Right renal cortex interstitium (tissue), 3 donors: ENCODE measurements around the gene KAZN. TPM values are rescaled to one million over a fixed set of nuclear protein-coding genes. Genes with fewer than 3 reads are reported as not detected.

Experiments
- DNase-seq, 3 donors: peaks; one replicate each; pipeline ENCODE4 v3.0.0-alpha.2; 2013; ENCODE audit warnings: low read depth in 3 of 3, low spot score in 2 of 3
- polyA plus RNA-seq, 3 donors: library from polyadenylated mRNA; unstranded; fragments of 120-200 nt; gene quantifications; one replicate each; pipeline ENCODE4 v1.2.1, GENCODE V29; 2013; ENCODE audit not compliant: insufficient read length in 3 of 3

Gene KAZN
- polyA plus RNA-seq, 3 donors, result 31.1 to 37.0 (median 31.5) TPM

DNA sequence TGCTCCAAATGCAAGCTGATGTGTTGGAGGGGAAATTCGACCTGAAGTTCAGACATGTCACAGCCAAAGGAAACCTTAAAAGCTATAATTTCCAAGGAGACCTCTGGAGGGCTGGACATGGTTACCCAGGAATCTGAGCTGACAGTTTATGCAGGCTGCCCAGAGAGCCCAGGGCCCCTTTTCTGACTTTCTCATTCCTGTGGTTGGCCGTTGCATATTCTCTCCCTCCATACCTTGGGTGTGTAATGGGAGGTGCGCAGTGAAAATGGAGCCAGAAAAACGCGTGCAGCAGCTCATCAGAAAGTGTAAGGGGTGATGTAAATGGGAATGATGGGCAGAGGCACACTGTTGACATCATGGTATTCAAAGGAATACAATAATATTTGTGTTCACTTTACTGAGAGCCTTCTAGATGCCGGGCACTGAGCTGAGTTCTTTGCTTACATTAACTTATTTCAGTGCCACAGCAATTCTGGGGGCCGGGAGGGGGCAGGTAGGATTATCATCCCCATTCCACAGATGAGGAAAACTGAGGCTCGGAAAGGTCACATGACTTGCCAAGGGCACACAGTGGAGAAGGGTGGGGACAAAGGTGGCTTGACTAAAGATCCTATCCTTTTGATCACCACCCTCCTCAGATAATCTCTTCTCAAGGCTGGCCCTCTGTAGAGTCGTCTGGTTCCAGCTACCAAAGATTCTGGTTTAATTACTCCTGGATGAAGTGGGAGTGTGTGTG is 38.6 kb downstream of the KAZN start:
- no peak for DNase-seq

DNA sequence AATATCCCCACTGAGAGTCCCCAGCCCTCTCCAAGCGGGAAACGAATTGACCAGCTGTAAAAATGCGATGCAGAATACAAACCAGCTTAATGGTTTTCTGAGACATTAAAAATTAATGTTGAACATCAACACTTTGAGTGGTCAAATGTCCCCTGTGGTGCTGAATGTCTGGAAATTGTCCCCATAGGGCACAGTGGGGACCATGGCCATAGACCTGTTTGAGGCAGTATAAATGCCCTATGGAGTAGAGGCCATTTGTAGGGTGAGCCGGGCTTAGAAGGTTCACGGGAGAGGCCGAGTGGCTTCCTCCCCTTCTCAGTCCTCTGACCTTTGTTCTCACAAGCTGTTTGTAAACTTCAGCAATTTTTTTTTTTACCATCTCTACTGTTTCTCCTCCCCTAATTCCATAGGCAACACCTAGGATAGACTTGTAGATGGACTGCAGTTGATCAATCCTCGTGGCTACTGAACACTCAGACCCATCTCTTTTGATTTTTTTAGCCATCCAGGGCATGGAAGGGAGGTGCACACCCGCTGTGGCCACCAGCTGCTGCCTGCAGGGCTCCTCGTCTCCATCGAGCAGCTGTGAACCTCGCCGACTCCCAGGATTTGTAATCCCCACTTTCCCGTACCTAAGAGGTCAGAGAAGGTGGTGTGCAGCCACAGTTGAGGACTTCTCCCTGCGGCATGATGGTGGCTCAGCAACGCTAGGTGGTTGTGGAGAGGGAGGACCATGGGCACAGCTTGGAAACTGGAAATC is 41.0 kb downstream of the KAZN start:
- no peak for DNase-seq

DNA sequence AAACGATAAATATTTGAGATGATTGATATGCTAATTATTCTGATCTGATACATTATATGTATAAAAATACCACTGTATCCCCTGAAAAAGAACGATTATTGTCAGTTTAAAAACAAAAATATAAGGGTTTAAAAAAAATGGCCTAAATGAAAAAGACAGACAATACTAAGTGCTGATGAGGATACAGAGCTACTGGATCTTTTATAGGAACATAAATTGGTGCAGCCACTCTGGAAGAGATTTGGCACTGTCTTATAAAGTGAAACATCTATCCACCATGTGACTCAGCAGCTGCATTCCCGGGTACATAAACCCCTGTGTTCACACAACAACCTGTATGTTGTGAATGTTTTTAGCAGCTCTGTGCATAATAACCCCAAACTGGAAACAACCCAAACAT is 44.2 kb downstream of the KAZN start:
- DNase-seq, result no peak

DNA sequence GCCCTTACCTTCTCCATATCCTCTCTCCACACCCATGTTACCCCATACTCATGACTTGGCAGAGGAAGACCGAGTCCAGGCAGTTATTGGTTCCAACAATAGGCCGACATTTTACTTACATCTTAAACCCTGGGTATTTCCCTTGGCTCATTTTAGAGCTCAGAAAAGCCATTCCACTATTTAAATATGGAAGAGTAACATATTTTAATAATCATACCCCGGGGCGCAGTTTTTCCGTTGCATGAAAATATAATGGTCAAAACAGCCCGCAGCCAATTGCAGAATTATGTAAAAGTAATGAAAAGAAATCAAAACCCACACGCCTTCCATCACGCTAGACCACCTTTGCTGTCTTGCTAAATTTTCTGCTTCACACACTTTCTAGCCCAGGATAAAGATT is 48.5 kb downstream of the KAZN start:
- no peak for DNase-seq

DNA sequence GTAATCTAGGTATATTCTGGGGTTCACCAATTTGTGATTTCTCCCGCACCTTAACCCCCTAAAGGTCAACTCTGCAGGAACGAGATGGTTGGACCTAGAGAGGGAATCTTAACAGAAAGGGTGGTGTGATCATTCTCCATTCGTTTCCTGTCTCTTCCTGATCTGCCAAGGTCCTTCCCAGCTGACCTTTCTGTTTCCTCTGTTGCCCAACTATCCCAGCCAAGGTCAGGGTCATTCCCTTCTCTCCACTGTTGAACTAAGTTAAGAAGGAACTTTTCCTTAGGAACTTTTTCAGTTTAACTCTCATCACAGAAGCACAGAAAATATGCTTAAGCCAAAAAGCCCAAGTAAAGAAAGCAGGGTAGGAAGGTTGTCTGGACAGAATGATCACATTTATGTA is 49.3 kb downstream of the KAZN start:
- no peak for DNase-seq

DNA sequence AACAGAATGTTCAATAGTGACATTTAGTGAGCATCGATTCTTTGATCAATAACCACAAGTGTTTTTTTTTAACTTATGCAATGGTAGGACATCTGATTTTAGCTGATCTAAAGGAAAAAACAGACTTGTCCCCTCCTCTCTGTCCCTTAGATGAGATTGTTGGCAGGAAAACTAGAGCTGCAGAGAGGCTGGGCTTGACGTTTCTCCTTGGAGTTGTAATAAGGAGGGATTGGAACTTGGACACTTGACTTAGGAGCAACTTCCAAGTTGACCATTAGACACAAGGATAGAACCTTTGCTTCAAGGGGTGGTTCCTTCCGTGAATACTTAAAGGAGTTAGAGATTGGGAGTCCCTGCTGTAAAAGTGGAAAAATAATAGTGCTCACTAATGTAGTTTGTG is 49.9 kb downstream of the KAZN start:
- DNase-seq, result no peak

DNA sequence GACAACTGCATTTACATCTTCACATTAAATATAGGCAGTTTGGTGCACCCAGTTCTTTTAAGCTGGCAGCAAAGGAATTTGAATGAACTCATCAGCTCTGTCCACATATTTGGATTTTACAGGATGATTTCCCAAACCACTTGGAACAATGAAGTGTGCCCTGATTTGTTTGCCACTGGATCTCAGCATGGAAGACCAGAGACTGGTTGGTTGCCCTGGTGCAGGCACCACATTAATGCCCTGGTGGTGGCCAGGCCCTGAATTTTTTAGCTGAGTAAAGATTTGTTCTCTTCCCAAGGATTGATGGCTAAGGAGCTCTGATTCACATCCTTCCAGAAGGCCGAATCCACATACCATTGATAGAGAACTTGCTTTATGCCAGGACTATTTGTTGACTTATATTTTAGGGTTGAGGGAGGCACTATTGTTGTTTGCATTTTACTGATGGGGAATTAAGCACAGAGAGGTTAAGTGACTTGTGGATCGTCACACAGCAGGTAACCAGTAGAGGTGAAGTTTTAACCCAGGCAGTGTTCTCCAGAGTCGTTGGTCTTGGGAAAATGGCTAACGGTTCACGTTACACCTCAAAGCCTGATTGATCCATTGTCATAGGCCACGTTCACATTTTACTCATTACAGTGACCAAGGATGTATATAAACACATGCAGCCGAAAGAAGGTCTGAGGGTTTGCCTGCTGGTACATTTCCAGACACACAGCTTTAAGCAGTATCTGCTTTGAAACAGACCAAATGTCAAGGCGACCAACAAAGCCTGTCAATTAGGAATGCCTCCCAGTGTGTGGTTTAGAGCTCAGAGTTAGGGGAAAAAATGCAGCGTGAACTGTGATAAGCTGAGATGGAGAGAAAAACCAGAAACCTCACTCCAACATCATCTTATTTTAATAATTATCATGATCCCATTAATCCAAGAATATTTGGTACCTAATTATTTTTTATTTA is 50.7 kb downstream of the KAZN start:
- DNase-seq, result no peak

DNA sequence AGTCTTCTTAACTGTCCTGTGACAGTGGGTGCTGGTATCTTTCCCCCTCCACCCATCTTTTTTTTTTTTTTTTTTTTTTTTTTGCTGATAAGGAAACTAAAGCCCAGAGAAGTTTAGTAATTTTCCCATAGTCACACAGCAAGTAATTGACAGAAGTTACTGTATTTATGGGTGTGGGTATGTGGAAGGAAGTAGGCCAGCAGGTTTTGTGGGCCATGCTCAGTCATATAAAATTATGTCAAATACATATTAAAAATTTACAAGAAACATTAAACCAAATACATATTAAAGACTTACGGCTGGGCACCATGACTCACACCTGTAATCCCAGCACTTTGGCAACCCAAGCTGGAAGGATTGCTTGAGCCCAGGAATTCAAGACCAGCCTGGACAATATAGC is 51.5 kb downstream of the KAZN start:
- no peak for DNase-seq

DNA sequence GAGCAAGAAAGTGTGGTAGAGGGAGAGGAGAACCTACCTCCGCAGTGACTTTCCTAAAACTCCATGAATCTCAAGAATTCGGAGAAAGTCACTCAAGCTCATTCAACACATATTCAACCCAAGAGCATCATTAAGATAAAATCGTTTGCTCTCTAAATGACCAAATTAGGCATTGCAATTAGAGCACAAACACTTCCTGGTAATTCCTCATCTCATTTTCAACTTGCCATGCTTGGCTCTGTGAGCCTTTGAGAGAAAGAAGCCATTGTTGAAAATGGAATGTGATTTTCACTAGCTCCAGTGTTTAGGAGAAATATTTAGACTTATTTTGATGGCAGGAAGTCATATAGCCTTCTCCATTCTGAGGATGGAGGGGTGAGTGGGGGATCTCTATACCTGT is 52.5 kb downstream of the KAZN start:
- DNase-seq, result no peak

DNA sequence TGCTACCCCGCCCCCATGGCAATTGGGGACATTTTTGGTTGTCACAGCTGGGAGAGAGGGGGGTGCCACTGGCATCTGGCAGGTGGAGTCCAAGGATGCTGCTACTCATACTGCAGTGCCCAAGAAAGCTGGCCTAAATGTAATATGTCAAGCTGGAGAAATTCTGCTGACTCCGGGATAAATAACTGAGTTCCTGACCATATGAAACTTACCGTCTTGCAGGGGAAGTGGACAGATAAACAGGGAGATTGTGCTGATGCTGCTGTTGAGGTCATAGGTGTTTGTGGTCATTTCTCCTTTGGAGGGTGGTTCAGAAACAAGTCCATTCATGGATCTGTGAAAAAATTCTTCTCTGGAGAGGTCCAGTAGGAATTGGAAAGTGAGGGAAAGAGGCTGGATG is 54.4 kb downstream of the KAZN start:
- DNase-seq, result no peak

DNA sequence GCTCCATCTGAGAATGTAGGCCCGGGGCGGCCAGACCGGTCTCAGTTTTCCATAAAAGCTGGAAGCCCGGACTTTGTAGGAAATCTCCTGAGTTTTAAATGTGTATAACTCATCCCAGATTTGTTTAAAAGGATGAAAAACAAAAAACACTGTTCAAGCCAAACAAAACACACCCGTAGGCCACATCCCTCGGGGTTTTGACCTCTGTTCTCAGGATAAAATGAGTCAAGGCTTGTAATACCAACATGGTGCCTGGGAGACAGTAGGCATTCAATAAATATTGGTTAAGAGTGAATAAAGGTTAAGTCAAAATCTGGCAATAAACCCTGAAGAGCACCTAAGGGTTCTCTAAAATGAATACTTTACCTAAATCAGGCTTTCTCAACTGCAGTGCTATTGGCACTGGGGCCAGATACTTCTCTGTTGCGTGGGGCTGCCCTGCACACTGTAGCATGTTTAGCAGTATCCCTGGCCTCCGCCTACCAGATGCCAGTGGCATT is 55.0 kb downstream of the KAZN start:
- DNase-seq, result no peak

DNA sequence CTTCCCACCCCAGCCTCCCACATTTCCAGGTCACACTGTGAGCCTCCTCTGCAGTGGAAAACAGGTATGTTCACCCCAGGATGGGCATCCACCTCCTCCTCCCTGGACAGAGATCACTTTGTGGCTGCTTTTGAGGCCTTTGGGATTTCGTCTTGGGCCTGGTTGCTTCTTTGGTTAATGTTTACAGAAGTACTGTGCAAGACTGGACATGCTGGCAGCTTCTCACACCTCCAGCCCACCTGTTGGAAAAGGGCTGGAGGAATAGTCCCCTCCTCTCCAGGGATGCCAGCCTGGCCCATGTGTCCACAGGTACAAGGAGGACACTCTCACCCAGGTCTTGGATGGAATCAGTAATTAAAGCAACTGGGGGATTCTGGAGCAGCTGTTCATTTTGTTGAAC is 56.1 kb downstream of the KAZN start:
- DNase-seq, result no peak

DNA sequence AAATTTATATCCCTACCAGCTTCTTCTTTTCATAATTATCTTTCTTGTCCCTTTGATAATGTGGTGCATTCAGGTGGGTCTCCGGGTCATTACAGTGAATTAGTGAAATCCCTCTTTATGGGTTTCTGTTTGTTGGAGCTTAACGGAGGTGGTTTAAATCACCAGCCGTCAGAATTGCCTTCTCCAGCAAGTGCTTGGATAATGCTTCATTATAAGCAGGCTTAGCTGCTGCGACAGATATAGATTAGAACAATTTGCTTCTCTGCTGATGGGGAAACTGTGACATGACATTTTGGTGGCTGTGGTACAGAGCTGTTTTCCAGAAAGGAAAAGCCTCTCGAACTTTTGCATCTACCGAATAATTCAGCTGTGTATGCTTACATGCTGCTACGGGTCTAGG is 56.9 kb downstream of the KAZN start:
- no peak for DNase-seq

DNA sequence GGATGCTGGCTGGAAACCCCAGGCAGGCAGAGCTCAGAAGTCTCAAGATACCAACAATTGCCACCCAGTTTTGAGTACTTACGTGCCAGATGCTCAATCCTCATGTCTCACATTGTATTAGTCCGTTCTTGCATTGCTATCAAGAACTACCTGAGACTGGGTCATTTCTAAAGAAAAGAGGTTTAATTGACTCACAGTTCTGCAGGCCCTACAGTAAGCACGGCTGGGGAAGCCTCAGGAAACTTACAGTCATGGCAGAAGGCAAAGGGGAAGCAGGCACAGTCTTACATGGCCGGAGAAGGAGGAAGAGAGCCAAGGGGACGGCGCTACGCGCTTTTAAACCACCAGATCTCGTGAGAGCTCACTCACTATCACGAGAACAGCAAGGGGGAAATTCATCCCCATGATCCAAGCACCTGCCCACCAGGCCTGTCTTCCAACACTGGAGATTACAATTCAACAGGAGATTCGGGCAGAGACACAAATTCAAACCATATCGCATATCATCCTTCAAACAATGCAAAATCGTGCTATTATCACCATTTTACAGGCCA is 58.0 kb downstream of the KAZN start:
- DNase-seq, result no peak

DNA sequence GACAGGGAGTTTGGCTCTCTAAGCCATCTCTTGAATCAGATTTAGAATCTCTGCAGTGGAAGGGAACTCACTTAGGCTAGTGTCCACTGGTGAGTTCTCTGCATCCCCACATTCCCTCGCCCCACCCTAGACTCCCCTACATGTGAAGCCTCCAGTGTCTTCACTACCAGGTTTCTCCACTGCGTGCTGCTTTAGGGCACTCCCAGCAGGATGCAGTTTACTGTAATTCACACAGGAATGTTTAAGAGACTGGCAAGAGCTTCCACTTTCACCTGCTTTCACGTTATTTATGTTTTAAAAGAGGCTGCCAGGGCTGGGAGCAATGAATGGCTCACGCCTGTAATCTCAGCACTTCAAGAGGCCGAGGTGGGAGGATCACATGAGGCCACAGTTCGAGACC is 60.2 kb downstream of the KAZN start:
- DNase-seq, result no peak

DNA sequence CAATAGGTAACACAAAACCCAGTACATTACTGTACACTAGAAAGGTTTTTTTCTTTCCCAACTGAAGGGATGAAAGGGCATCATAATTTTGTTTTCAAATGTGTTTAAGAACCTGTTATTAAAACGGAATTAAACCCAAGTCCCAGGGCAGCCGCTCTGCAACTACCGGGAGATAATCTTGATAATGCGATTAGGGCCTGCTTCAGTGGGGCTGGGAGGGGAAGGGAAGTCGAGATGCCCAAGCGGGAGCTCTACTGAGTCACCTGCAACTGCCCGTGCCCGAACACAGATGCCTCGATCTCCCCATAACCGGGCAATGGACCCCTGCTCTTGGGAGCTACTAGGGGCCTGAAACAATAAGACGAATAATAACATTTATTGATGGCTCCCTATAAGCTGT is 61.4 kb downstream of the KAZN start:
- DNase-seq, result no peak

DNA sequence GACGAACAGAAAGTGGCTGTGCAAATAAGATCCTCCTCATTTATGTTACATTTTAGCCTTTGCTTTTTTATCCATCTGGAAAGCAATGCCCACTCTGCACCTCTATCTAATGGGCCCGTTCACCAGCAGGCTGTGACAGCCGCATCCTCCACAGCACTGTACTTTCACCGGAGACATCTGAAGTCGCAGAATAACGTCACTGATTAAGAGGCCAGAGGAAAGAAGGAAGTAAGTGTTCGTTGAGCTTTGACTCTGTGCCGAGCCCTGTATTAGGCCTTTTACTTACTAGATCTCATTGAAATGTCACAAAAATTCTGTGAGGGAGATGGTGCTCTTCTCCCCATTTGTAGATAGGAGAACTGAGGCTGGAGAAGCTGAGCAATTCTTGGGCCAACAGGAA is 62.3 kb downstream of the KAZN start:
- DNase-seq, result no peak

DNA sequence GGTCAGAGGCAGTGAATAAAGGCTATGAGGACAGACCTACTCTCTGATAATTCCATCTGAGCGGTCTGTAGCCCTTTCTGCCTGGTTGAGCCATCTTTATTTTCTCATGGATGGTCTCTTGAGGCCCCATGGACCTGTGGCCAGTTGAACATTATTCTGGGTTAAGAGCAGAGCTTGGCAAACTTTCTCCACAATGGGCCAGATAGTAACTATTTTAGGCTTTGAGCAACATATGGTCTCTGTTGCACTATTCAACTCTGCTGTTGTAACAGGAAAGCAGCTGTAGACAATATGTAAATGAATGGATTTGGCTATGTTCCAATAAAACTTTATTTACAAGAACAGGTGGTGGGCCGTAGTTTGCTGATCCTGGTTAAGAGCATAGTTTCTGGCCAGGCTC is 62.7 kb downstream of the KAZN start:
- no peak for DNase-seq

DNA sequence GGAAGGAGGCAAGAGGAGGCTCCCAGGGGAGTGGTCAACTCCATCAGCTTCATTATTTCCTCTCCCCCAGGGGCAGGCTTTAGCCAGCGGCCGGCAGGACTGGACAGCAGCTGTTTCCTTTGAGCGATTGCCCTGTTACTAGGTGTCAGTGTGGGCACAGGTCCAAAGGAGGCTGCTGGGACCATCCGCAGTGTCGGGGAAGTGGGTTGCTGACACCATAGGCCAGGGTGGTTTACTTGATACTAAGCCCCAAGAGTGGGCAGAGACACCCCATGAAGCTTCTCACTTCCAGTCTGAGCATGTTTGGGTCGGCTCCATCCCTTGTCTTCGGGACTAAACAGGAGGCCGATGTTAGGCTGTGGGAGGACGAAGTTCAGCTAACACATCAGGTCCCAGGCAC is 63.6 kb downstream of the KAZN start:
- DNase-seq, result no peak

DNA sequence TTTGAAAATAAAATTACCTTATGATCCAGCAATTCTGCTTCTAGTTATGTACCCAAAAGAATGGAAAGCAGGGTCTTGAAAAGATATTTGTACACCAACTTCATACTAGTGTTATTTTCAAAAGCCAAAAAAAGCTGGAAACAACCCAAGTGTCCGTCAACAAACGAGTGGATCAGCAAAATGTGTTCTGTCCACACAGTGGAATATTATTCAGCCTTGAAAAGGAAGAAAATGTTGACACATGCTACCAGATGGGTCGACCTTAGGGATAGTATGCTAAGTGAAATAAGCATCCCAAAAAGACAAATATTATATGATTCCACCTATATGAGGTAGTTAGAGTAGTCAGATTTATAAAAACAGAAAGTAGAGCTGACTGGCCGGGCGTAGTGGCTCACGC is 65.3 kb downstream of the KAZN start:
- DNase-seq, result no peak

DNA sequence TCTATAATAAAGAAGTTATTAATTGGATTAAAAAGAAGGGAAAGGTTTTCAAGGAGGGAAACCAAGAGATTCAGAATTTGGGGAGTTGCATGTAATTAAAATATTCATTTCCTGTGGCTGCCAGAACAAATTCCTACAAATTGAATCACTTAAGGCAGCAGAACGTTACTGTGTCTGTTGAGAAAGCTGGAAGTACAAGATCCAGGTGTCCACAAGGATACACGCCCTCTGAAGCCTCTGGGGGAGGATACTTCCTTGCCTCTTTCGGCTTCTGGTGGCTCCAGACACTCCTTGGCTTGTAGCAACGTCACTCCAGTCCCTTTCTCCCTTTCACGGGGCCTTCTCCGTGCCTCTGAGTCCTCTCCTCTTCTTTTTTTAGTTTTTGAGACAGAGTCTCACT is 67.9 kb downstream of the KAZN start:
- DNase-seq, result no peak
